Left colon (tissue), 2 donors: ENCODE measurements around the gene RAB9A. TPM values are rescaled to one million over a fixed set of nuclear protein-coding genes. Genes with fewer than 3 reads are reported as not detected.
"Not testable (repeated sequence)": the region's sequence is repeated elsewhere in the genome, so short reads cannot be mapped to it uniquely, and the experiment has no call there.

Experiments used
- ATAC-seq: fragments of 200-7000 bp; cut with Tn5 transposase; one replicate; pipeline ENCODE4 v1.9.1; 2020; ENCODE audit warnings: mild to moderate bottlenecking, moderate library complexity
- DNase-seq, 2 donors: peaks; one replicate each; pipeline ENCODE4 v3.0.0-alpha.2; 2020
- intact Hi-C, 2 donors: fragments of 100-400 bp; cut with DNase I in 1 of 2; cut with micrococcal nuclease in 1 of 2; formaldehyde crosslinking; loops; one replicate each; pipeline versions ENCODE4 v1.11.2 to v1.14.0; 2022; cut with DNase I, micrococcal nuclease
- long read RNA-seq: library from polyadenylated mRNA; unstranded; transcript quantifications from one replicate; pipeline ENCODE4 v2.0.0, GENCODE V29; 2021
- total RNA-seq, 2 donors: library from RNA; stranded (reverse); fragmentation: NEBNext Ultra II Directional; extraction: Animal tissue kit (Norgen Biotek cat#: 25700); gene quantifications; one replicate each; pipeline ENCODE4 v1.2.1, GENCODE V29; 2021
- donor health status: DM: no; HTN: no; CAD: no.
- donor health status: DM: yes; HTN: yes; CAD: no.

The RAB9A gene, protein sequence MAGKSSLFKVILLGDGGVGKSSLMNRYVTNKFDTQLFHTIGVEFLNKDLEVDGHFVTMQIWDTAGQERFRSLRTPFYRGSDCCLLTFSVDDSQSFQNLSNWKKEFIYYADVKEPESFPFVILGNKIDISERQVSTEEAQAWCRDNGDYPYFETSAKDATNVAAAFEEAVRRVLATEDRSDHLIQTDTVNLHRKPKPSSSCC
- total RNA-seq, result 10 to 100 TPM; 28.0 to 70.6 TPM
- long read RNA-seq, transcript RAB9A-203 (2 exons, 737 nt), result minor isoform, 7 of 41 reads
- long read RNA-seq, transcript RAB9A-202 (3 exons, 2,039 nt), result major isoform, 31 of 41 reads
- long read RNA-seq, partial matches to known transcripts, result 1 of 41 reads
- long read RNA-seq, other reads (novel, unspliced or antisense), result 1 of 41 reads

DNA sequence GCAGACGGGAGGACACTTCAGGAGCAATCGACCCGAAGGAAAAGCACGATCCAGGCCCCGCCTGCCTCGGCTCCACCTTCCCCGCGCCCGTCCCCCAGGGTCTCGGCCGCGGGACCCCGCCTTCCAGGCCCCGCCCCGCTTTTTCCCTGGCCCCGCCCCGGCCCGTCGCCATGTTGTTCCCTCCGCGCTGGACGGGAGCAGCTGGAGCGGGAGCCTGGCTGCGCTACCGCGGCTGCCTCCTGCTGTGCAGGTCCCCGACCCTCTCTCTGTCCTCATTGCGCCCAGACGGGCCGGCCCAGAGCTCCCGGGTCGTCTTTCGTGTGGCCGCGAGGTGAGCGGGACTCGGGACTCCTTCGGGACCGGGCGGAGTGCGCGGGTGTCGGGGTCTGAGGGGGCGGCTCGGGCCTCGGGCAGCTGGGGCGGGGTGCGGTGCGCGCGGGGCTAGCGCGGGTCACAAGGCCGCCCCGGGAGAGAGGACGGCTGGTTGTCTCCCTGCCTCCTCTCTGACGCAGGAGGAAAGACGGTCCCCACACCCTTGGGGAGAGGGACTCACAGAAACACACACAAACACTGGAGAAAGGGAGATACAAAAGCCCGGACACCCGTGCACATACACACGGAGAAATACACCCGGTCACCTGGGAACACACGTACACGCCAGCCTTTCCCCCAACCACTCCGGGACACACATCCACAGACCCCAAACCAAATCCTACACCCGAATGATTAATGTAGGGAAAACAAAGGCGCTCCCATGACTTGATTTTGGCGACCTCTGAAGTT is at the start of gene RAB9A:
TSS of gene RAB9A (plus strand) at position 171 of the 783 bp plus-strand sequence. CDS start 19,619 bp downstream, outside the sequence.
- DNase-seq (peak; percentile 81 to 91), ATAC-seq (peak; percentile 95)
- intact Hi-C loops, result no loop called here

DNA sequence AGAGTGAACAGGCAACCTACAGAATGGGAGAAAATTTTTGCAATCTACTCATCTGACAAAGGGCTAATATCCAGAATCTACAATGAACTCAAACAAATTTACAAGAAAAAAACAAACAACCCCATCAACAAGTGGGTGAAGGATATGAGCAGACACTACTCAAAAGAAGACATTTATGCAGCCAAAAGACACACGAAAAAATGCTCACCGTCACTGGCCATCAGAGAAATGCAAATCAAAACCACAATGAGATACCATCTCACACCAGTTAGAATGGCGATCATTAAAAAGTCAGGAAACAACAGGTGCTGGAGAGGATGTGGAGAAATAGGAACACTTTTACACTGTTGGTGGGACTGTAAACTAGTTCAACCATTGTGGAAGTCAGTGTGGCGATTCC is 47.2 kb upstream of the RAB9A start:
- ATAC-seq, DNase-seq, intact Hi-C loops: not testable (repeated sequence)

DNA sequence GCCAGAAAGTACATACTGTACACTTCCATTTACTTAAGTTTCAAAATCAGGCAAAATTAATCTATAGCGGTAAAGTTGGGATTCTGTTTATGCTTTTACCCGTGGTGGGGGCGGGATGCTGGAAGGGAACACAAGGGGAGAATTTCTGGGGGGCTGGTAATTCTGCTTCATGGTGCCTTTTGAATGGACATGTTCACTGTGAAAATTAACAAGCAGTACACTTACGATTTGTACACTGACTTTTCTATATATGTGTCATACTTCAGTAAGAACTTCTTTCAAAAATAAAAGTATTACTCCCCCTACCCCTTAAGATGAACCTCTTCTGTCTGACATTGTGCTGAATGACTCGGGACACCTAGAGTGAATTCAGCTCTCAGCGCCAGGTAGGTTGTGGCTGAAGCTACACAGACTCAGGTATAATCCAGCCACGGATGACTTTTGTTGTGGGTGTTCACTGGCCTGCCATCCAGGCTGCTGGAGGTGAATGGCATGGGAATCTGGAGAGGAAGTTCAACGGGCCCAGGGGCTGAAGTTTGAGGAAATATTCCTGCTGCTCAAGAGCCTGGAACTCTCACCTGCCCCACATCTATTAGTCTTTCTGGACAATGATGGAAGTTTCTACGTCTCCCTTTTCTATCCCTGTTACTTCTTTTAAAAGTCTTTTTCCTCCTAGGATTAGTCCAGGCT is 43.3 kb upstream of the RAB9A start:
- ATAC-seq, result no peak
- intact Hi-C loops, result no loop called here
- DNase-seq, result no peak

DNA sequence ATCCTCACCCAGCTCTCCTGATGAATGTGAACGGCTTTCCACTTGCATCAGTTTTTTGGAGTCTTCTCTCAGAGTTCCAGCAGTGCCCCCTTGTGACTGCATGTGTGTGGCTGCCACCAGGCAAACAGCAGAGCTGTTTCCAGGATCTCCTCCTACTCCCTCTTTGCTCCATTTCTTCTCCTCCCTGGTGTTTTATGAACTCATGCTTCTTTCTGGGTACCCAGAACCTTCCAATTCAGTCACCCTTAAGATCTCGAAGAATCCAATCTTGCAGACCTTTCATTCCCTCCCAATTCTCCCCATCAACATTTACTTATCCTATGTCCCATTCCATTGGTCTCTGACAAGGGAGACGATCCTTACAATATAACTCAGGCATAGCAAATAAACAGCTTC is 42.8 kb upstream of the RAB9A start:
- ATAC-seq (peak; percentile 74), DNase-seq (peak; percentile 48 to 73)
- intact Hi-C loops, result no loop called here

DNA sequence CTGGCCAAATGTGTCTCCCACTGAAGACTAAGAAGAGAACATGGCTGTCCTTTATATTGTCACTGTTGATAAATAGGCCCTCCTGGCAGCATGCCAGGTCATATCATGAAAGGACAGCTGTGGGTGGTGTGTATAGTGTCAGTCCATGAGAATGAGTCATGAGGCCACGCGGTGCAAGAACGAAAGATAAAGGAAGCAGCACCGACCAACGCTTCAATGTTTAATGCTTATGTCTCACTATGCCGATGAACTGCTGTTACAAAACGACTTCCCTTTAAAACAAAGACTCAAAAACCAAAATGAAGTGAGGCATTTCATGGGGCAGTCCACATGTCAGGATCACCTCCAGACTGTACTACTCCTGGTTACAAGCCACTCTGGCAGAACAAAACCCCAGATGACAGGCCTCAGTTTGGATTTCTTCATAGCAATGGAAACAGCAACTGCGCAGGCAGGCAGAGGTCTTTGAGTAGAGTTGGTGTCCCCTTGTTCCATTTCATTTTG is 41.2 kb upstream of the RAB9A start:
- intact Hi-C loops, result no loop called here
- peak; percentile 84 for ATAC-seq

DNA sequence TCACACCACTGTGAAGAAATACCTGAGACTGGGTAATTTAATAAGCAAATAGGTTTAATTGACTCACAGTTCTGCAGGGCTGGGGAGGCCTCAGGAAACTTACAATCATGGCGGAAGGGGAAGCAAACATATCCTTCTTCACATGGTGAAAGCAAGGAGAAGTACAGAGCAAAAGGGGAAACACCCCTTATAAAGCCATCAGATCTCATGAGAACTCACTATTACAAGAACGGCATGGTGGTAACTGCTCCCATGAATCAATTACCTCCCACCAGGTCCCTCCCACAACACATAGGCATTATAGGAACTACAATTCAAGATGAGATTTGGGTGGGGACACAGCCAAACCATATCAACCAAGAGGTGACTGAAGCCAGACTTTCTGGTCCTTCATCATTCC is 40.6 kb upstream of the RAB9A start:
- DNase-seq, intact Hi-C loops, ATAC-seq: not testable (repeated sequence)

More for the DNA sequence above, 41.2 kb upstream of the RAB9A start:
- peak; percentile 62 to 71 for DNase-seq

DNA sequence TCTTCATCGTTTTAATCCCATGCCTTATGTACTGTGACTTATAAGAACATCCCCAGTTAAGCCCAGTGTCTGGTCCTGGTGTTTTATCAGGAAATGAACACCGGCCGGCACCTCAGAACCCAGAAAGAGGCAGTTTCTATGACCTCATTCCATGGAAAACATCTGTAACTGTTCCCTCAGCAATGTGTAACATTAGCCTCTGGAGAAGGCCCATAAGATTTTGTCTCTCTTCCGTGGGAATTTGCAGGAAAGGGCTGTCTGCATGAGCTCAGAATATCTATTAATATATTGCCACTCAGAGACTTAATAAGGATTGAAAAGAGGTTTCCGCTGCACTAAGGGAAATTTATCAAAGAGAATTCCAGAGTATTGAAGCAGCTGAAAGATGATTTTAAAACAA is 39.1 kb upstream of the RAB9A start:
- DNase-seq, result no peak
- intact Hi-C loops, result loop anchor here in 1 of 2 donors (5.0 kb wide), 1 partner anchor 143 kb away; no protein-coding TSS in a partner anchor
- ATAC-seq, result no peak

DNA sequence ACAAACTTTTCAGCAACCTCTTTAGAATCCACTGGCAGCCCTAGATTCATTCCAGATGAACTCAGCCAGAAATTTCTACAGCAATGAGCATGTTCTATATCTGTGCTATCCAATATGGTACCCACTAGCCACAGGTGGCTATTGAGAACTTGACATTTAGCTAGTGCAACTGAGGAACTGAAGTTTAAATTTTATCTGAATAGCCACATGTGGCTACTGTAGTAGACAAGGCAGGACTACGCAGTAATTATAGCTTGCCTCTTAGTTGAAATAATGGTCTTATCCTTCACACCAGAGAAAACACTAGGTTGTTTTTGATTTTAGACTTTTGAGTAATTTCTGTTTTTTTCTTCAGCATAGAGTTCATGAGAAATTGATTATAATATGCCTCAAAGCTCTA is 38.6 kb upstream of the RAB9A start:
- intact Hi-C loops, result loop anchor here in 1 of 2 donors (5.0 kb wide), 1 partner anchor 143 kb away; no protein-coding TSS in a partner anchor
- no peak for ATAC-seq
- no peak for DNase-seq

DNA sequence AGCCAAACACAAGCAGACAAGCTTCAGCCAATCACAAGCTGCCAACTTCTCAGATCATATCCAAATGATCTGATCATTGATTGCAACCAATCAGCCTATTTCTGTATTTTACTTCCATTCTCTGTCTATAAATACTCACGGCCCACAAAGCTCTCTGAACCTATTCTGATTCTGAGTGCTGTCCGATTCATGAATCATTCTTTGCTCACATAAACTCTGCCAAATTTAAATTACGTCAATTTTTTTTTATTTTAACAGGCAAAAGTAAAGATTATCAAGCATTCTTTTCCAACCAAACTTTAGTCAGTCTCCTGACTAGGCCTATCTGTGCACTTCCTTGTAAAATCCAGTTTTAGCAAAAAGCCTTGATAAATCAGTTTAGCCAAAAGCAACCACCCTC is 37.8 kb upstream of the RAB9A start:
- intact Hi-C loops, result loop anchor here in 1 of 2 donors (5.0 kb wide), 1 partner anchor 144 kb away; no protein-coding TSS in a partner anchor
- ATAC-seq, result no peak
- no peak for DNase-seq

DNA sequence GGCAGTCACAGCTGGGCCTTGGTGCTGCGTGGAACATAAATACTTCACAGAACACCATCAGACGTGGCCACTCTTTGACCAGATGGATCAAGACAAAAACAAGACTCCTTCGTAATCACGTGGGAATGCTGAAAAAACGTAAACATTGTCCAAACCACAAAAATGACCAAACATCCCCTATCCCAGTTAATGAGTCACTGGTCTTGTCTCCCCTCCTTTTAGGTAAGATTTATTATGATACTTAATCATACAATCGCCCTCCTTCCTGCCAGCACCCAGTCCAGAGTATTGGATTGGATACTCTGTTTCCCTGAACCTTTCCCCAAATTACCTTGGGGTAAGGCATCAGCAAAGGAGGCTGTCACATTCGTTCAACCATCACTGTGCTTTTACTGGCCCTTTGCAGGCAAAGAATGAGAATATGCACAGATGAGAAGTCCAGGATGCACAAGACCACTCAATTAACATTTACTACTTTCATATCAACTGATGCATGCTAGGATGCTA is 36.6 kb upstream of the RAB9A start:
- intact Hi-C loops, result loop anchor here in 1 of 2 donors (5.0 kb wide), 1 partner anchor 145 kb away; no protein-coding TSS in a partner anchor
- DNase-seq (no peak), ATAC-seq (no peak)

DNA sequence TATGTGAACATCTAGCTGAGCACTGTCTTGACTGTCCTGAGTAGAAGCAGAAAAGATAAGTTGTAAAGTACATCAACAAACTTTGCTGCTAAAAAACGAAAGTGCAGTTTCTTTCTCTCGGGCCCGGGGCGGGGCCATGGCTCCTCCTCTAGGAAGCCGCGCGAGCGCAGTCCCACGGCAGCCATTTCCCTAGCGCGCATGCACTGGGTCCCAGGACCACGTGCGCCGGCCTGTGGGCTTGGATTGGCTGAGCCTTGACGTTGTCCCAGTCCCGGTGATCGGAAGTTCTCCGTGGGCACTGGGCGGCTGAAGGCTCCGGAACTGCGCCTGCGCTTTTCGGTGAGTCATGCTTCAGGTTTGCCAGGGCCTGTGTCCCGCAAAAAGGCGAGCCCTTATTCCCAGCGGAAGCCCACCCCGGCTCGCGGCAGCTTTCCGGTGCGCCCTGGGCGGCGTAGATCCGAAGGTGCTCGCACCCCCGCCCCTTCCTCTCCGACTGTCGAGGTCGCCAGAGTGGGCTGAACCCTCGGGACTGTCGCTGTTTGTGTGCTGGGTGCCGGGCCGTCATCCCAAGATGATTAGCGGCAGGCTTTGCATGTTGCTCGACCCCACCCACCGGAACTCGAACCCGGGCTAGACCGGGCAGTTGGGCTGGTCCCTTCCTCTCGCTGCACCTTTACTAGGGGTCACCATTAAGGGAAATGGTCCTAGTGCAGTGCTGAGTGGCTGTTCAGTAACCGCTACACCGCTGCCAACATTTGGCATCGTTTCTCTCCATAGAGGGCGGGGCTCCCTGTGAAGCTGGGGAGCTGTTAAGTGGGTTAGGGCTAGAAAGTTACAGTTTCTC is 35.9 kb upstream of the RAB9A start, which contains the start of gene TCEANC:
TSS of gene TCEANC (plus strand) at position 292 of the 844 bp plus-strand sequence. CDS start 9,368 bp downstream, outside the sequence.
- intact Hi-C loops, result loop anchor here in 1 of 2 donors (5.0 kb wide), 1 partner anchor 146 kb away; no protein-coding TSS in a partner anchor
- ATAC-seq (peak; percentile 99), DNase-seq (peak; percentile 98)

DNA sequence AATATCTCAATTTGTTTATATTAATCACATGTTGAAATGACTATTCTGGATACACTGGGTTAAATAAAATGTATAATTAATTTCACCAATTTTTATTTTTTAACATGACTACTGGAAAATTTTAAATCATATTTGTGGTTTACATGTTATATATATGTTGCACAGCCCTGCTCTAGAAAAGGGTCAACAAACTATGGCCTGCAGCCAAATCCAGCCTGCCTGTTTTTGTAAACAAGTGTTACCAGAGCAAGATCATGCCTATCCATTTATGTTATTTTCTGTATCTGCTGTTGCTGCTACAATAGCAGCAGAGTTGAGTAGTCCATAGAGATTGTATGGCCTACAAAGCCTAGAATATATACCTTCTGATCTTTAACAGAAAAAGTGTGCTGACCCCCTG is 34.8 kb upstream of the RAB9A start:
- DNase-seq (no peak), ATAC-seq (no peak)
- intact Hi-C loops, result loop anchor here in 1 of 2 donors (5.0 kb wide), 1 partner anchor 147 kb away; no protein-coding TSS in a partner anchor

DNA sequence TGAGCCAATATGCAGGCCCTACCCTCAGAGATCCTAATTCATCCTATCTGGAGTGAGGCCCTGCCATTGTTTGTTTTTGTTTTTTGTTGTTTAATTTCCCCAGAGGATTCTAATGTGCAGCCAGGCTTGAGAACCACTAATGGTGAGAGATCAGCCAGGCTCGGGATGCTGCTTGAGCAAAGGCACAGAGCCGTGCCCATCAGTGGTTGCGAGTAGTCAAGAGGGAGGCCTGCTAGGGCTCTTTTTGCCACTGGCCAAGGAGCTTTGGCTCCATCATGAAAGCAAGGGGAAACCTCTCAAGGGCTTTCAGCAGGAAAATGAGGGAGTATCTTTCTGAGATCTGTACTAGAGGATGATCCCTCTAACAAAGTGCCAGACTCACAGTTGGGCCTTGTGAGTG is 33.3 kb upstream of the RAB9A start:
- ATAC-seq, result no peak
- intact Hi-C loops, result no loop called here
- DNase-seq, result no peak

DNA sequence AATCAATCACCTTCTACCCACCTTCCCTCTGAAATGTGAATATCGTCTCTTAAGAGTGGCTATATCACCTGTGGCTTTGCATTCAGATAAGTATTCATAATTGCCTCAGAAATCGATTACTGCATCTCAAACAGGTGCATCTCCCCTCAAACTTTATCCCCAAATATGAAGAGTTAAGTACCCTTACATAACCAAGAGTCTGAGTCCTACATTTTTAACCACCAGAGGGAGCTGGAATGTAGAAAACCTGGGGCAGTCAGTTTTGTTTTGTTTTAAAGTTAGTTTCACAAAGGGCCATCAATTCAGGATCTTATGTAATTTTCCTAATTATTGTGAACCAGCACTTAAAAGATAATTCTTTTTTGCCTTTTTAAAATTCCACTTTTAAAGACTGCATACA is 30.3 kb upstream of the RAB9A start:
- no peak for DNase-seq
- intact Hi-C loops, result loop anchor here in 1 of 2 donors (2.0 kb wide), 1 partner anchor 372 kb away; no protein-coding TSS in a partner anchor
- ATAC-seq, result peak; percentile 48

DNA sequence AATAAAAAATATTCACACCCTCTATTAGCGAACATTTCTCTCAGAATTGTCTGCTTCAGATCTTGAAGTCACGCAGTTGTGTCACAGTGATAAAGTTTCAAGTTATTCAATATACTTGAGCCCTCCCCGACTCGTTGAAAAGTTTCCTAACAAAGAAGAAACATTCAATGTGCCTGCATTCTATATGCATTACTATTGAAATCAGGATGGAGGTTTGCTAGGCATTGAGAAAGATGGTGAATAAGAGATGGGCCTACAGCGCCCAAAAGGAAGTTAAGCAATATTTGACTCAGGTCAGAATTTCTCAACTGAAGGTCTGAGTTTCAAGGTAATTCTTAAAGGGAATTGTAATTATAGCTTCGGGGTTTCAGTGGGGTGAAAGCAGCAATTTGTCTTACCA is 29.9 kb upstream of the RAB9A start:
- intact Hi-C loops, result loop anchor here in 1 of 2 donors (2.0 kb wide), 1 partner anchor 372 kb away; no protein-coding TSS in a partner anchor
- no peak for DNase-seq

DNA sequence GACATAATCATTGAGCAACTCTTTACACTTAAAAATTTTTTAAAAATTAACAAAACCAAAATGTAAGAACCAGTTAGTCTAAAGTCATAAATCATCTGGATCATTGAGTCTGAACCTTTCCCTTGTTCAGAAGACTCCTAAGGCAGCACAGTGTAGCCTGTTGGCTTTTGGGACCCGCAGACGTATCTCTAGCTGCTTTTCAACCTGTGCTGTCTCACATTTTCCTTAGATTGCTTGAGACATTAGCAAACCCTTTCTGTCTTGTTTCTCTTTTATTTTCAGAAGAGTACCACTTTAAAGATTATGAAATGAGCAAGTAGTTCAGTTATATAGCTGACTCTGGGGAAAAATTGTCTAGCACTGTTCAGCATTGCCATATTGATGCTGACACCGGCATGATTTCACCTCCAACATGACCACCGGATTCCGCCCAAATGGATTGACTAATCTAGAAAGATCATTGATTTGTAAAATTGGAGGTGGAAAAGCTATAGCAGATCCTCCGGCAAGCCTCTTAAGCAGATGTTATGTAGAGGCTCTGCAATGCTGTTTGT is 27.1 kb upstream of the RAB9A start:
- ATAC-seq, result no peak
- intact Hi-C loops, result no loop called here
- DNase-seq, result no peak

More for the DNA sequence above, 29.9 kb upstream of the RAB9A start:
- ATAC-seq, result no peak

DNA sequence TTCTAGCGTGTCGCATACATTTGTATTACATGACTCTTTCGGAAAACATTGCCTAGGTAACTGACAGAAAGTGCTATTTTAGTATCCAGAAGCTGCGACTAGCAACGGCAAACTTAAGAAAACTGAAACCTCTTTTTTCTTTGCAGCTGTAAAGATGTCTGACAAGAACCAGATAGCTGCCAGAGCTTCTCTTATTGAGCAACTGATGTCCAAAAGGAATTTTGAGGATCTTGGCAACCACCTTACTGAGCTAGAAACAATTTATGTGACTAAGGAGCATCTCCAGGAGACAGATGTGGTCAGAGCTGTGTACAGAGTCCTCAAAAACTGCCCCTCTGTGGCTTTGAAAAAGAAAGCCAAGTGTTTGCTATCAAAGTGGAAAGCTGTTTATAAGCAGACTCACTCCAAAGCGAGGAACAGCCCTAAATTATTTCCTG is 26.6 kb upstream of the RAB9A start:
- ATAC-seq (no peak), DNase-seq (no peak)
- intact Hi-C loops, result no loop called here
